Measurements from ENCODE around the gene CRYBG3. TPM values are rescaled to one million over a fixed set of nuclear protein-coding genes. Genes with fewer than 3 reads are reported as not detected.
A peak's percentile ranks its signal among the peaks of the same experiment; 100 is the strongest.

CRYBG3 gene
- total and polyA plus RNA-seq, 2 experiments from 2014 or later = 2.7 to 20.9 TPM

DNA sequence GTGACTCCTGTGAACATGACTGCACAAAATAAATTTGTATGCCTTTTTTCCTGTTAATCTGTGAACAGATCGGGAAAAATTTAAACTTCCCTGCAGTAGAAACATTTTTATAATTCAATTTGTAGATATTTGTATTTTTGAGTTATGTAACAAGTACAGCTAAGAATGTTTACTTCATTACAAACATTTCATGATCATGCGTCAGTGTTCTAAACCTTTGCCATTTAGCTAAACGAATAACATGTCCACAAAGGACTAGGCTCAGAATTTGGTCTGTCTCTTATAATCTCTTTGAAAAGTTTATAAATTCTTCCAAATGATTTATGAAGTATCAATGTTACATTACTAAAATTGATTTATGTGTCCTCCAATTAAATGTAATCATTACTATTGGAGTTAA, 17.3 kb upstream of the CRYBG3 start:
- H3K36me3 ChIP-seq = no peaks in the 10 kb centered on the region
- no peaks in the 10 kb centered on the region for H3K4me1 ChIP-seq (ENCODE audit: low read depth)
- H3K27me3 ChIP-seq = no peaks in the 10 kb centered on the region
- H3K4me3 ChIP-seq = no peak overlapping the region
- no peak overlapping the region for H3K27ac ChIP-seq
- no peak for TF ChIP-seq CTCF (IDR thresholded peaks at IDR 0.05; ENCODE audit: low read depth, low read length)
- no peaks in the 10 kb centered on the region for H3K9me3 ChIP-seq (ENCODE audit: low read depth)
- no peak for DNase-seq (ENCODE audit: low read depth in 1 of 2, low spot score in 1 of 2)

GRCh38 chr3:97810779-97811390, 10.9 kb upstream of the CRYBG3 start:
- H3K27me3 ChIP-seq = no peaks in the 10 kb centered on the region
- peak in 1 of 2 donors; percentile 7 for DNase-seq (ENCODE audit: low read depth in 1 of 2, low spot score in 1 of 2)
- no peak overlapping the region for H3K4me3 ChIP-seq
- no peaks in the 10 kb centered on the region for H3K4me1 ChIP-seq (ENCODE audit: low read depth)
- no peaks in the 10 kb centered on the region for H3K9me3 ChIP-seq (ENCODE audit: low read depth)
- no peak overlapping the region for H3K27ac ChIP-seq
- TF ChIP-seq CTCF (IDR thresholded peaks at IDR 0.05; ENCODE audit: low read depth, low read length) = no peak
- H3K36me3 ChIP-seq = no peaks in the 10 kb centered on the region

- Histone ChIP-seq H3K36me3 (no peaks in the 10 kb centered on the region), H3K4me1 (ENCODE audit: low read depth) (no peaks in the 10 kb centered on the region), H3K27ac (no peak overlapping the region), H3K4me3 (no peak overlapping the region), H3K9me3 (ENCODE audit: low read depth) (no peaks in the 10 kb centered on the region), H3K27me3 (peaks cover 8% of the 10 kb centered on the region)
- no peak for TF ChIP-seq CTCF (IDR thresholded peaks at IDR 0.05; ENCODE audit: low read depth, low read length)
- DNase-seq (ENCODE audit: low read depth in 1 of 2, low spot score in 1 of 2) = no peak
Observed at GRCh38 chr3:97815149-97815917, 6.5 kb upstream of the CRYBG3 start.

DNA sequence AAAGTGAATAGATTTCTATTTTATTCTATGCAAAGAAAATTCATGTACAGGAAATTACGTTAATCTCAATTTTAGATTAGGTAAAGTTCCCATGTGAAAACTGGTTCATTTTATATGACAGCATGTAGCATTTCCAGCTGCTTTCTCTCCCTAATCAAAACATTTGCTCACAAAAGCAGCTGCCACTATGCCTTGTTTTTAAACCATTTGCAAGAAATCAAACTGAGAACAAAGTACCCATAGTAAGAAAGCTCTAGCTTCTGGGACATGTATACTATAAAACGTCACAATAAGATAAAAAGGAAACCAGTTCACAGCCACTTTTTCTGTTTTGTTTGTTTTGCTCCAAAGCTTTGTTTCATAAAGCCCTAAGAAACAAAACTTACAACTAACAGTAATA, 5.0 kb upstream of the CRYBG3 start:
- no peak for TF ChIP-seq CTCF (IDR thresholded peaks at IDR 0.05; ENCODE audit: low read depth, low read length)
- no peak for DNase-seq (ENCODE audit: low read depth in 1 of 2, low spot score in 1 of 2)
- Histone ChIP-seq H3K4me1 (ENCODE audit: low read depth) (no peaks in the 10 kb centered on the region), H3K27ac (no peak overlapping the region), H3K9me3 (ENCODE audit: low read depth) (no peaks in the 10 kb centered on the region), H3K36me3 (no peaks in the 10 kb centered on the region), H3K27me3 (peaks cover 15% of the 10 kb centered on the region), H3K4me3 (no peak overlapping the region)

DNA sequence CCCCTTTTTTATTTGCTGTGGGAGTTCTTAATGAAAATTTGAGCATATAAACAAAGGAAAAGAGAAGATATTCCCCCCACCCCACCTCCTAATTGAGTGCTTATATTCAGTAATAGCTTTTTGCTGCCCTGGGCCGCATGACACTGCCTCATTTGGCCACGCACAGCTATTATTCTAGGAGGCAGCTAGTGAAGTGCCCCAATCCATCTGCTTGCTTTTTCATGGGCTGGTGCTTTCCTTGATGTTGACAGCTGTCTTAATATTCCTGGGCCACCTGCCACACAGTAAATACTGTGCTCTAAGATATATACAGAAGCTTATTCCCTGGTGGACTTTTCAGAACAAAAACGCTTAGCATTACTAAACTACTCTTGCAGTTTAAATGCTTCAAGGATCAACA, 3.8 kb upstream of the CRYBG3 start:
- no peak for DNase-seq (ENCODE audit: low read depth in 1 of 2, low spot score in 1 of 2)
- Histone ChIP-seq H3K36me3 (no peaks in the 10 kb centered on the region), H3K4me1 (ENCODE audit: low read depth) (no peaks in the 10 kb centered on the region), H3K4me3 (no peak overlapping the region), H3K9me3 (ENCODE audit: low read depth) (no peaks in the 10 kb centered on the region), H3K27me3 (peaks cover 15% of the 10 kb centered on the region), H3K27ac (no peak overlapping the region)
- no peak for TF ChIP-seq CTCF (IDR thresholded peaks at IDR 0.05; ENCODE audit: low read depth, low read length)

Measured in cardiac muscle cell (in vitro differentiated cells and primary cell).